ENCODE data around the gene DDIT3. TPM values are rescaled to one million over a fixed set of nuclear protein-coding genes. Genes with fewer than 3 reads are reported as not detected.

DDIT3 gene
- total RNA-seq, 1 experiment from 2014 or later = 3.4 TPM

- Mint-ChIP-seq H3K4me1 (peaks cover 37% of the 10 kb centered on the region), H3K9me3 (no peaks in the 10 kb centered on the region), H3K36me3 (peaks cover 6% of the 10 kb centered on the region; the same call in 1 of the 2 replicates), H3K27me3 (ENCODE audit: low read depth) (peaks cover 24% of the 10 kb centered on the region), H3K4me3 (peak overlapping the region; percentile 99), H3K27ac (peak overlapping the region; percentile 93; the same call in 1 of the 2 replicates)
- DNase-seq (ENCODE audit: low spot score) = no peak
- TF ChIP-seq TEAD1 (CRISPR knock-in tag; IDR thresholded peaks at IDR 0.05) (no peak), RORB (CRISPR knock-in tag; IDR thresholded peaks at IDR 0.05) (no peak), FOXK1 (CRISPR knock-in tag; IDR thresholded peaks at IDR 0.05) (no peak), TCF7 (CRISPR knock-in tag; IDR thresholded peaks at IDR 0.05; ENCODE audit: low read depth) (no peak), PRRX2 (CRISPR knock-in tag; IDR thresholded peaks at IDR 0.05) (no peak), IRF1 (CRISPR knock-in tag; IDR thresholded peaks at IDR 0.05) (no peak), GRHL2 (CRISPR knock-in tag; IDR thresholded peaks at IDR 0.05; ENCODE audit: insufficient replicate concordance, severe bottlenecking) (no peak), ERG (CRISPR knock-in tag; IDR thresholded peaks at IDR 0.05) (no peak), SMAD3 (CRISPR knock-in tag; IDR thresholded peaks at IDR 0.05; ENCODE audit: borderline replicate concordance) (no peak), HMGXB4 (CRISPR knock-in tag; IDR thresholded peaks at IDR 0.05) (no peak), CREM (CRISPR knock-in tag; IDR thresholded peaks at IDR 0.05) (no peak), CREB1 (CRISPR knock-in tag; IDR thresholded peaks at IDR 0.05) (no peak), ATF1 (CRISPR knock-in tag; IDR thresholded peaks at IDR 0.05) (no peak), ZNF263 (CRISPR knock-in tag; IDR thresholded peaks at IDR 0.05; ENCODE audit: low read depth) (no peak), ZNF532 (CRISPR knock-in tag; IDR thresholded peaks at IDR 0.05; ENCODE audit: borderline replicate concordance) (no peak), E2F1 (CRISPR knock-in tag; IDR thresholded peaks at IDR 0.05) (no peak)
- TF ChIP-seq, protein P1, sequence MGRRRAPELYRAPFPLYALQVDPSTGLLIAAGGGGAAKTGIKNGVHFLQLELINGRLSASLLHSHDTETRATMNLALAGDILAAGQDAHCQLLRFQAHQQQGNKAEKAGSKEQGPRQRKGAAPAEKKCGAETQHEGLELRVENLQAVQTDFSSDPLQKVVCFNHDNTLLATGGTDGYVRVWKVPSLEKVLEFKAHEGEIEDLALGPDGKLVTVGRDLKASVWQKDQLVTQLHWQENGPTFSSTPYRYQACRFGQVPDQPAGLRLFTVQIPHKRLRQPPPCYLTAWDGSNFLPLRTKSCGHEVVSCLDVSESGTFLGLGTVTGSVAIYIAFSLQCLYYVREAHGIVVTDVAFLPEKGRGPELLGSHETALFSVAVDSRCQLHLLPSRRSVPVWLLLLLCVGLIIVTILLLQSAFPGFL (CRISPR knock-in tag; IDR thresholded peaks at IDR 0.05; ENCODE audit: borderline replicate concordance) = no peak
- TF ChIP-seq, protein P2, sequence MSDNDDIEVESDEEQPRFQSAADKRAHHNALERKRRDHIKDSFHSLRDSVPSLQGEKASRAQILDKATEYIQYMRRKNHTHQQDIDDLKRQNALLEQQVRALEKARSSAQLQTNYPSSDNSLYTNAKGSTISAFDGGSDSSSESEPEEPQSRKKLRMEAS (CRISPR knock-in tag; IDR thresholded peaks at IDR 0.05) = no peak
- TF ChIP-seq, protein P3, sequence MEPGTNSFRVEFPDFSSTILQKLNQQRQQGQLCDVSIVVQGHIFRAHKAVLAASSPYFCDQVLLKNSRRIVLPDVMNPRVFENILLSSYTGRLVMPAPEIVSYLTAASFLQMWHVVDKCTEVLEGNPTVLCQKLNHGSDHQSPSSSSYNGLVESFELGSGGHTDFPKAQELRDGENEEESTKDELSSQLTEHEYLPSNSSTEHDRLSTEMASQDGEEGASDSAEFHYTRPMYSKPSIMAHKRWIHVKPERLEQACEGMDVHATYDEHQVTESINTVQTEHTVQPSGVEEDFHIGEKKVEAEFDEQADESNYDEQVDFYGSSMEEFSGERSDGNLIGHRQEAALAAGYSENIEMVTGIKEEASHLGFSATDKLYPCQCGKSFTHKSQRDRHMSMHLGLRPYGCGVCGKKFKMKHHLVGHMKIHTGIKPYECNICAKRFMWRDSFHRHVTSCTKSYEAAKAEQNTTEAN (CRISPR knock-in tag; IDR thresholded peaks at IDR 0.05) = no peak
- TF ChIP-seq, protein P4, sequence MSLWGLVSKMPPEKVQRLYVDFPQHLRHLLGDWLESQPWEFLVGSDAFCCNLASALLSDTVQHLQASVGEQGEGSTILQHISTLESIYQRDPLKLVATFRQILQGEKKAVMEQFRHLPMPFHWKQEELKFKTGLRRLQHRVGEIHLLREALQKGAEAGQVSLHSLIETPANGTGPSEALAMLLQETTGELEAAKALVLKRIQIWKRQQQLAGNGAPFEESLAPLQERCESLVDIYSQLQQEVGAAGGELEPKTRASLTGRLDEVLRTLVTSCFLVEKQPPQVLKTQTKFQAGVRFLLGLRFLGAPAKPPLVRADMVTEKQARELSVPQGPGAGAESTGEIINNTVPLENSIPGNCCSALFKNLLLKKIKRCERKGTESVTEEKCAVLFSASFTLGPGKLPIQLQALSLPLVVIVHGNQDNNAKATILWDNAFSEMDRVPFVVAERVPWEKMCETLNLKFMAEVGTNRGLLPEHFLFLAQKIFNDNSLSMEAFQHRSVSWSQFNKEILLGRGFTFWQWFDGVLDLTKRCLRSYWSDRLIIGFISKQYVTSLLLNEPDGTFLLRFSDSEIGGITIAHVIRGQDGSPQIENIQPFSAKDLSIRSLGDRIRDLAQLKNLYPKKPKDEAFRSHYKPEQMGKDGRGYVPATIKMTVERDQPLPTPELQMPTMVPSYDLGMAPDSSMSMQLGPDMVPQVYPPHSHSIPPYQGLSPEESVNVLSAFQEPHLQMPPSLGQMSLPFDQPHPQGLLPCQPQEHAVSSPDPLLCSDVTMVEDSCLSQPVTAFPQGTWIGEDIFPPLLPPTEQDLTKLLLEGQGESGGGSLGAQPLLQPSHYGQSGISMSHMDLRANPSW (CRISPR knock-in tag; conservative IDR thresholded peaks at IDR 0.05; ENCODE audit: low read depth) = no peak
- ChIA-PET CTCF (interaction anchor here (0.9 to 1.8 kb wide), 7 partner anchors 10 to 87 kb away, joined by 3 to 9 read pairs (median 5); partner anchors contain the start of gene GLI1), POLR2A (interaction anchor here (0.6 to 1.3 kb wide), 5 partner anchors 12 to 88 kb away, joined by 3 to 4 read pairs (median 3); partner anchors contain the start of gene DDIT3)
- no peak for ATAC-seq
Measured at GRCh38 chr12:57545809-57546437, 25.6 kb upstream of the DDIT3 start.

All from WTC11 (cell line).